HFFc6 (cell line): Measurements from ENCODE around the gene PBX3. TPM values are rescaled to one million over a fixed set of nuclear protein-coding genes. Genes with fewer than 3 reads are reported as not detected.

Experiments used
- DNase-seq: peaks from one replicate; pipeline ENCODE4 v3.0.0-alpha.2; 2018
- H3K27ac Mint-ChIP-seq: 2 replicates; pipeline ENCODE4 v1.8.0; 2020; ENCODE audit warnings: mild to moderate bottlenecking, mixed read lengths
- H3K27me3 Mint-ChIP-seq: 2 replicates; pipeline ENCODE4 v1.8.0; 2021; ENCODE audit warnings: mild to moderate bottlenecking, moderate library complexity, mixed read lengths; ENCODE audit not compliant: insufficient read depth
- H3K36me3 Mint-ChIP-seq: 2 replicates; pipeline ENCODE4 v1.8.0; 2021; ENCODE audit warnings: low read depth, mixed read lengths
- H3K4me1 Mint-ChIP-seq: 2 replicates; pipeline ENCODE4 v1.8.0; 2020; ENCODE audit warnings: low read depth, mixed read lengths
- H3K4me3 Mint-ChIP-seq: 2 replicates; pipeline ENCODE4 v1.8.0; 2020; ENCODE audit warnings: mild to moderate bottlenecking, moderate library complexity, mixed read lengths
- H3K9me3 Mint-ChIP-seq: 2 replicates; pipeline ENCODE4 v1.8.0; 2020; ENCODE audit warnings: mild to moderate bottlenecking, mixed read lengths
- CTCF ChIP-seq: fragments of 200-600 bp; sonication (generic); IDR thresholded peaks from 2 replicates; pipeline ENCODE4 v1.5.0; 2021; ENCODE audit warnings: antibody characterized with exemption, mild to moderate bottlenecking
- total RNA-seq, 6 experiments: library from RNA; stranded (reverse); fragmentation: NEBNext Ultra II Directional; extraction: Animal tissue kit (Norgen Biotek cat#: 25700); gene quantifications; 2 replicates in 1 of 6; 3 replicates in 5 of 6; pipeline ENCODE4 v1.2.3, GENCODE V29; 2021

The PBX3 gene
- total RNA-seq, 6 experiments from 2014 or later, result 32.2 to 44.3 (median 40.3) TPM

- peak; percentile 13 for DNase-seq
Measured at GRCh38 chr9:125977223-125977622, 230.1 kb downstream of the PBX3 start.

GRCh38 chr9:125979383-125979782 is 232.2 kb downstream of the PBX3 start:
- DNase-seq, result no peak
- peaks cover 6% of the 10 kb centered on the region for H3K4me1 Mint-ChIP-seq
- no peak for TF ChIP-seq CTCF
- peaks cover 23% of the 10 kb centered on the region for H3K9me3 Mint-ChIP-seq
- no peak overlapping the region for H3K4me3 Mint-ChIP-seq
- H3K27ac Mint-ChIP-seq, result no peak overlapping the region
- peaks cover 16% of the 10 kb centered on the region for H3K27me3 Mint-ChIP-seq
- H3K36me3 Mint-ChIP-seq, result peaks cover 12% of the 10 kb centered on the region

More at GRCh38 chr9:125977223-125977622, 230.1 kb downstream of the PBX3 start:
- Mint-ChIP-seq H3K4me1 (peaks cover 6% of the 10 kb centered on the region), H3K9me3 (peaks cover 23% of the 10 kb centered on the region), H3K27ac (no peak overlapping the region), H3K36me3 (peaks cover 12% of the 10 kb centered on the region), H3K27me3 (peaks cover 11% of the 10 kb centered on the region), H3K4me3 (no peak overlapping the region)
- no peak for TF ChIP-seq CTCF

- Mint-ChIP-seq H3K27ac (no peak overlapping the region), H3K9me3 (peaks cover 23% of the 10 kb centered on the region), H3K4me1 (no peaks in the 10 kb centered on the region), H3K4me3 (no peak overlapping the region), H3K36me3 (peaks cover 12% of the 10 kb centered on the region), H3K27me3 (peaks cover 23% of the 10 kb centered on the region)
- no peak for TF ChIP-seq CTCF
- DNase-seq, result no peak
Measured at GRCh38 chr9:125982798-125983406, 235.7 kb downstream of the PBX3 start.

- DNase-seq, result no peak
- H3K27me3 Mint-ChIP-seq, result peaks cover 26% of the 10 kb centered on the region
- TF ChIP-seq CTCF, result no peak
- H3K9me3 Mint-ChIP-seq, result peaks cover 23% of the 10 kb centered on the region
- no peaks in the 10 kb centered on the region for H3K4me1 Mint-ChIP-seq
- no peak overlapping the region for H3K4me3 Mint-ChIP-seq
- peaks cover 12% of the 10 kb centered on the region for H3K36me3 Mint-ChIP-seq
- no peak overlapping the region for H3K27ac Mint-ChIP-seq
Measured at GRCh38 chr9:125983681-125984080, 236.5 kb downstream of the PBX3 start.

GRCh38 chr9:125984461-125984860 is 237.3 kb downstream of the PBX3 start:
- Mint-ChIP-seq H3K27ac (no peak overlapping the region), H3K27me3 (peaks cover 27% of the 10 kb centered on the region), H3K9me3 (peaks cover 20% of the 10 kb centered on the region), H3K4me3 (no peak overlapping the region), H3K4me1 (no peaks in the 10 kb centered on the region), H3K36me3 (peaks cover 9% of the 10 kb centered on the region)
- no peak for DNase-seq
- no peak for TF ChIP-seq CTCF
